ENCODE data around the gene CHRNA3. TPM values are rescaled to one million over a fixed set of nuclear protein-coding genes. Genes with fewer than 3 reads are reported as not detected.

The CHRNA3 gene
- polyA plus RNA-seq, 1 donor (not counting 4 experiments of a cell fraction or from before 2014, with no cell fraction given), result not detected

DNA sequence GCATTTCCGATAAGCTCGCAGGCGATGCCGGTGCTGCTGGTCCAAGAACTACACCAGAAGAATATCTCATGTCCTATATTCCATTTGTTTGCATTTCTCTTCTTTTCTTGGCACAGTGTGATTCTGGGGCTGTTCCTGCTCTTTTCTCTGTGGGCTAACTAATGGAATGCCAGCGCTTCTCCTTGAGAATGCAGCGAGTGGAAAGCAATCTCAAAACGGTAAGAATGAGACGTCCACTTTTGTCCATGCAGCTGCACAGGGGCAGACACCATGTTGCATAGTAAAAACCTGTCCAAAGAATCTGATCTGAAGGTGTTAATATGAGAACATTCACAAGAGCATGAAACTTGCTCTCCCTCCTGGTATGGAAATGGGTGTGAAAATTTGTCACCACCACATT is 6.6 kb upstream of the CHRNA3 start:
- no peak for FAIRE-seq
- no peak overlapping the region for H3K27ac ChIP-seq (ENCODE audit: control insufficient read depth, insufficient read depth, low read length)
- no peak for DNase-seq (ENCODE audit: low read depth, low spot score)
- dilution Hi-C loops (cut with MboI; ENCODE audit: extremely low pct_ligation_motif_present, low sequenced_read_pairs), result no loop called here
- no peaks in the 10 kb centered on the region for H3K79me2 ChIP-seq (ENCODE audit: control insufficient read depth, insufficient read depth, low read length)
- H3K4me2 ChIP-seq (ENCODE audit: control insufficient read depth, extremely low read depth, insufficient read depth, low read depth, low read length), result no peak overlapping the region
- peaks cover 19% of the 10 kb centered on the region for H3K4me1 ChIP-seq (ENCODE audit: control insufficient read depth, extremely low read depth, insufficient read depth, low read length)
- no peak overlapping the region for H3K9ac ChIP-seq (ENCODE audit: control insufficient read depth, extremely low read depth, insufficient read depth, low read length)
- H3K4me3 ChIP-seq (ENCODE audit: control insufficient read depth in 2 of 3, extremely low read depth in 1 of 3, insufficient read depth in 2 of 3, low read depth in 1 of 3, low read length in 3 of 3), result no peak overlapping the region
- no peaks in the 10 kb centered on the region for H4K20me1 ChIP-seq (ENCODE audit: control insufficient read depth, extremely low read depth, insufficient read depth, low read length)
- no peaks in the 10 kb centered on the region for H3K36me3 ChIP-seq (ENCODE audit: control insufficient read depth in 2 of 2, extremely low read depth in 1 of 2, insufficient read depth in 2 of 2, low read length in 2 of 2)
- no peak for TF ChIP-seq EZH2 (IDR thresholded peaks at IDR 0.05; ENCODE audit: low read length)
- TF ChIP-seq, protein P1, sequence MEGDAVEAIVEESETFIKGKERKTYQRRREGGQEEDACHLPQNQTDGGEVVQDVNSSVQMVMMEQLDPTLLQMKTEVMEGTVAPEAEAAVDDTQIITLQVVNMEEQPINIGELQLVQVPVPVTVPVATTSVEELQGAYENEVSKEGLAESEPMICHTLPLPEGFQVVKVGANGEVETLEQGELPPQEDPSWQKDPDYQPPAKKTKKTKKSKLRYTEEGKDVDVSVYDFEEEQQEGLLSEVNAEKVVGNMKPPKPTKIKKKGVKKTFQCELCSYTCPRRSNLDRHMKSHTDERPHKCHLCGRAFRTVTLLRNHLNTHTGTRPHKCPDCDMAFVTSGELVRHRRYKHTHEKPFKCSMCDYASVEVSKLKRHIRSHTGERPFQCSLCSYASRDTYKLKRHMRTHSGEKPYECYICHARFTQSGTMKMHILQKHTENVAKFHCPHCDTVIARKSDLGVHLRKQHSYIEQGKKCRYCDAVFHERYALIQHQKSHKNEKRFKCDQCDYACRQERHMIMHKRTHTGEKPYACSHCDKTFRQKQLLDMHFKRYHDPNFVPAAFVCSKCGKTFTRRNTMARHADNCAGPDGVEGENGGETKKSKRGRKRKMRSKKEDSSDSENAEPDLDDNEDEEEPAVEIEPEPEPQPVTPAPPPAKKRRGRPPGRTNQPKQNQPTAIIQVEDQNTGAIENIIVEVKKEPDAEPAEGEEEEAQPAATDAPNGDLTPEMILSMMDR (optimal IDR thresholded peaks at IDR 0.05 in 1 of 3, IDR thresholded peaks at IDR 0.05 in 1 of 3, conservative IDR thresholded peaks at IDR 0.05 in 1 of 3; ENCODE audit: extremely low read depth in 1 of 3, insufficient read depth in 2 of 3, low read length in 3 of 3), result no peak
- no peak overlapping the region for H2AFZ ChIP-seq (ENCODE audit: control insufficient read depth, low read length)
- no peaks in the 10 kb centered on the region for H3K9me1 ChIP-seq (ENCODE audit: control insufficient read depth, extremely low read depth, insufficient read depth, low read length)
- no peaks in the 10 kb centered on the region for H3K9me3 ChIP-seq (ENCODE audit: control insufficient read depth, low read depth, low read length)
- H3K27me3 ChIP-seq (ENCODE audit: control insufficient read depth, extremely low read depth, insufficient read depth, low read length), result peaks cover 7% of the 10 kb centered on the region

GRCh38 chr15:78626381-78626995 is 5.7 kb upstream of the CHRNA3 start:
- DNase-seq (ENCODE audit: low read depth, low spot score) (no peak), FAIRE-seq (no peak)
- Histone ChIP-seq H3K4me1 (ENCODE audit: control insufficient read depth, extremely low read depth, insufficient read depth, low read length) (peaks cover 19% of the 10 kb centered on the region), H3K27me3 (ENCODE audit: control insufficient read depth, extremely low read depth, insufficient read depth, low read length) (peaks cover 16% of the 10 kb centered on the region), H2AFZ (ENCODE audit: control insufficient read depth, low read length) (no peak overlapping the region), H3K9ac (ENCODE audit: control insufficient read depth, extremely low read depth, insufficient read depth, low read length) (no peak overlapping the region), H3K9me3 (ENCODE audit: control insufficient read depth, low read depth, low read length) (no peaks in the 10 kb centered on the region), H3K36me3 (ENCODE audit: control insufficient read depth in 2 of 2, extremely low read depth in 1 of 2, insufficient read depth in 2 of 2, low read length in 2 of 2) (no peaks in the 10 kb centered on the region), H3K9me1 (ENCODE audit: control insufficient read depth, extremely low read depth, insufficient read depth, low read length) (no peaks in the 10 kb centered on the region), H3K79me2 (ENCODE audit: control insufficient read depth, insufficient read depth, low read length) (no peaks in the 10 kb centered on the region), H3K4me2 (ENCODE audit: control insufficient read depth, extremely low read depth, insufficient read depth, low read depth, low read length) (no peak overlapping the region), H4K20me1 (ENCODE audit: control insufficient read depth, extremely low read depth, insufficient read depth, low read length) (no peaks in the 10 kb centered on the region), H3K4me3 (ENCODE audit: control insufficient read depth in 2 of 3, extremely low read depth in 1 of 3, insufficient read depth in 2 of 3, low read depth in 1 of 3, low read length in 3 of 3) (no peak overlapping the region), H3K27ac (ENCODE audit: control insufficient read depth, insufficient read depth, low read length) (no peak overlapping the region)
- TF ChIP-seq EZH2 (IDR thresholded peaks at IDR 0.05; ENCODE audit: low read length), result no peak
- TF ChIP-seq, protein P1 (optimal IDR thresholded peaks at IDR 0.05 in 1 of 3, IDR thresholded peaks at IDR 0.05 in 1 of 3, conservative IDR thresholded peaks at IDR 0.05 in 1 of 3; ENCODE audit: extremely low read depth in 1 of 3, insufficient read depth in 2 of 3, low read length in 3 of 3), result no peak
- dilution Hi-C loops (cut with MboI; ENCODE audit: extremely low pct_ligation_motif_present, low sequenced_read_pairs), result no loop called here

Data from keratinocyte (primary cell).